Vagina (tissue), 2 donors: ENCODE results near the gene LIMA1. TPM values are rescaled to one million over a fixed set of nuclear protein-coding genes. Genes with fewer than 3 reads are reported as not detected.
A peak's percentile ranks its signal among the peaks of the same experiment; 100 is the strongest.

Experiments
- DNase-seq, 2 donors: peaks; one replicate each; pipeline ENCODE4 v3.0.0-alpha.2; 2017; ENCODE audit errors: extremely low spot score in 2 of 2
- H3K27ac ChIP-seq: fragments of 200-600 bp; sonication (generic); one replicate; pipeline ENCODE4 v1.5.1; 2019
- H3K27me3 ChIP-seq: fragments of 200-600 bp; sonication (generic); one replicate; pipeline ENCODE4 v1.5.1; 2019
- H3K36me3 ChIP-seq, 2 donors: fragments of 200-600 bp; sonication (generic); one replicate each; pipeline ENCODE4 v1.5.1; 2017 to 2019
- H3K4me1 ChIP-seq: fragments of 200-600 bp; sonication (generic); one replicate; pipeline ENCODE4 v1.5.1; 2019
- H3K4me3 ChIP-seq, 2 donors: fragments of 200-600 bp; sonication (generic); 1 replicate in 1 of 2; 2 replicates in 1 of 2; pipeline ENCODE4 v1.5.1; 2016 to 2019
- H3K9me3 ChIP-seq: fragments of 200-600 bp; sonication (generic); one replicate; pipeline ENCODE4 v1.5.1; 2019
- CTCF ChIP-seq, 3 experiments: fragments of 450-650 bp in 2 of 3; fragments of 200-600 bp in 1 of 3; sonication (generic) in 1 of 3; IDR thresholded peaks; one replicate each; pipeline ENCODE4 v1.5.1; 2017 to 2019; ENCODE audit warnings: antibody characterized with exemption in 3 of 3, mild to moderate bottlenecking in 2 of 3, moderate library complexity in 2 of 3
- POLR2A ChIP-seq, 2 donors: fragments of 450-650 bp; IDR thresholded peaks; one replicate each; pipeline ENCODE4 v1.6.1; 2017; ENCODE audit warnings: antibody characterized with exemption in 2 of 2, mild to moderate bottlenecking in 2 of 2, moderate library complexity in 2 of 2
- POLR2AphosphoS5 ChIP-seq, 2 donors: sonication (generic); formaldehyde crosslinking; IDR thresholded peaks; one replicate each; pipeline ENCODE4 v1.9.0; 2017; ENCODE audit warnings: antibody characterized with exemption in 2 of 2, mild to moderate bottlenecking in 2 of 2, low read depth in 1 of 2; ENCODE audit not compliant: insufficient read depth in 1 of 2
- intact Hi-C: fragments of 100-400 bp; cut with DNase I; formaldehyde crosslinking; loops from one replicate; pipeline ENCODE4 v1.15.1; 2023
- total RNA-seq: library from RNA; depleted of rRNA; stranded (reverse); fragments of >200 nt; gene quantifications from one replicate; pipeline ENCODE4 v1.2.3, GENCODE V29; 2016

LIMA1 gene
- total RNA-seq, 1 donor from 2014 or later, result 99.2 TPM

GRCh38 chr12:50198829-50199228 lies 84.5 kb downstream of the LIMA1 start:
- Histone ChIP-seq H3K27ac (no peak overlapping the region), H3K36me3 (peaks cover 0 to 35% of the 10 kb centered on the region in 2 donors)
- intact Hi-C loops, result no loop called here

GRCh38 chr12:50197297-50197727 lies 86.0 kb downstream of the LIMA1 start:
- no peak for DNase-seq
- Histone ChIP-seq H3K4me1 (peaks cover 50% of the 10 kb centered on the region), H3K27ac (no peak overlapping the region), H3K9me3 (no peaks in the 10 kb centered on the region), H3K27me3 (no peaks in the 10 kb centered on the region), H3K4me3 (no peak overlapping the region), H3K36me3 (peaks cover 0 to 26% of the 10 kb centered on the region in 2 donors)
- intact Hi-C loops, result no loop called here
- no peak for TF ChIP-seq CTCF (IDR thresholded peaks at IDR 0.05)
- no peak for TF ChIP-seq POLR2A (IDR thresholded peaks at IDR 0.05)
- TF ChIP-seq POLR2AphosphoS5 (IDR thresholded peaks at IDR 0.05; ENCODE audit: insufficient read depth in 1 of 2, low read depth in 1 of 2), result no peak

More at GRCh38 chr12:50198829-50199228, 84.5 kb downstream of the LIMA1 start:
- DNase-seq, result no peak
- H3K4me1 ChIP-seq, result peaks cover 50% of the 10 kb centered on the region
- H3K9me3 ChIP-seq, result no peaks in the 10 kb centered on the region
- H3K4me3 ChIP-seq, result no peak overlapping the region
- no peak for TF ChIP-seq CTCF (IDR thresholded peaks at IDR 0.05)
- TF ChIP-seq POLR2A (IDR thresholded peaks at IDR 0.05), result no peak
- TF ChIP-seq POLR2AphosphoS5 (IDR thresholded peaks at IDR 0.05; ENCODE audit: insufficient read depth in 1 of 2, low read depth in 1 of 2), result no peak
- no peaks in the 10 kb centered on the region for H3K27me3 ChIP-seq

- H3K4me3 ChIP-seq, result no peak overlapping the region
- H3K9me3 ChIP-seq, result no peaks in the 10 kb centered on the region
- TF ChIP-seq POLR2AphosphoS5 (IDR thresholded peaks at IDR 0.05; ENCODE audit: insufficient read depth in 1 of 2, low read depth in 1 of 2), result no peak
- TF ChIP-seq CTCF (IDR thresholded peaks at IDR 0.05), result no peak
- no peak for TF ChIP-seq POLR2A (IDR thresholded peaks at IDR 0.05)
- H3K36me3 ChIP-seq, result peaks cover 0 to 26% of the 10 kb centered on the region in 2 donors
- no peak for DNase-seq
- peak overlapping the region; percentile 12 for H3K27ac ChIP-seq
- H3K27me3 ChIP-seq, result no peaks in the 10 kb centered on the region
- intact Hi-C loops, result no loop called here
- H3K4me1 ChIP-seq, result peaks cover 50% of the 10 kb centered on the region
Observed at GRCh38 chr12:50196537-50196936, 86.8 kb downstream of the LIMA1 start.

GRCh38 chr12:50195832-50196231 lies 87.5 kb downstream of the LIMA1 start:
- TF ChIP-seq POLR2A (IDR thresholded peaks at IDR 0.05) (no peak), POLR2AphosphoS5 (IDR thresholded peaks at IDR 0.05; ENCODE audit: insufficient read depth in 1 of 2, low read depth in 1 of 2) (no peak), CTCF (IDR thresholded peaks at IDR 0.05) (no peak)
- Histone ChIP-seq H3K36me3 (peaks cover 0 to 32% of the 10 kb centered on the region in 2 donors), H3K27me3 (no peaks in the 10 kb centered on the region), H3K4me1 (peaks cover 50% of the 10 kb centered on the region), H3K4me3 (no peak overlapping the region), H3K27ac (peak overlapping the region; percentile 12), H3K9me3 (no peaks in the 10 kb centered on the region)
- intact Hi-C loops, result no loop called here
- DNase-seq, result no peak

GRCh38 chr12:50192908-50193307 lies 90.4 kb downstream of the LIMA1 start:
- intact Hi-C loops, result no loop called here
- TF ChIP-seq POLR2A (IDR thresholded peaks at IDR 0.05) (no peak), POLR2AphosphoS5 (IDR thresholded peaks at IDR 0.05; ENCODE audit: insufficient read depth in 1 of 2, low read depth in 1 of 2) (no peak), CTCF (IDR thresholded peaks at IDR 0.05) (no peak)
- Histone ChIP-seq H3K27ac (no peak overlapping the region), H3K27me3 (no peaks in the 10 kb centered on the region), H3K4me1 (peaks cover 46% of the 10 kb centered on the region), H3K36me3 (peaks cover 0 to 12% of the 10 kb centered on the region in 2 donors), H3K4me3 (no peak overlapping the region), H3K9me3 (no peaks in the 10 kb centered on the region)
- no peak for DNase-seq
